Fibroblast of peridontal ligament (primary cell): ENCODE measurements around the gene SGCA.

ENCODE experiments used
- DNase-seq: peaks from one replicate; pipeline ENCODE4 v3.0.0-alpha.2; 2010; ENCODE audit errors: extremely low read depth

The SGCA gene

DNA sequence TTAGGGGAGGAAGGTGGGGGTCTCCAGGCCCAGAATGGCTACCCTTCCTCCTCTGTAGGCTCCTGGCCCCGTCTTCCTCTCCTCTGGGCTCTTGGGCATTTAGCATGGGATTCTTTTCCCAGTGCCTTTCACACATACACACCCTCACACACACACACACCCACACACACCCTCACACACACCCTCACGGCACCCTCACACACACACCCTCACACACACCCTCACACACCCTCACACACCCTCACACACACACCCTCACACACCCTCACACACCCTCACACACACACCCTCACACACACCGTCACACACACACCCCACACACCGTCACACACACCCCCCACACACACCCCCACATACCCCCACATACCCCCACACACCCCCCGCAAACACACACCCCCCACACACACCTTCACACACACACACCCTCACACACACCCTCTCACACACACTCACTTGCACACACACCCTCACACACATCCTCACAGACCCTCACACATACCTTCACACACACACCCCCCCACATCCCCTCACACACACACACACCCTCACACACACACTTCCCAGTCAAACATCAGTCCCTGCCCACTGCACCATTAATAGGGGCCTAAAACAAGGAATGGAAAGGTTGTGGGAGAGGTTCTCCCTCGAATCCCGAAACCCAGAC, 845 bp downstream of the SGCA start:
- DNase-seq: no peak

DNA sequence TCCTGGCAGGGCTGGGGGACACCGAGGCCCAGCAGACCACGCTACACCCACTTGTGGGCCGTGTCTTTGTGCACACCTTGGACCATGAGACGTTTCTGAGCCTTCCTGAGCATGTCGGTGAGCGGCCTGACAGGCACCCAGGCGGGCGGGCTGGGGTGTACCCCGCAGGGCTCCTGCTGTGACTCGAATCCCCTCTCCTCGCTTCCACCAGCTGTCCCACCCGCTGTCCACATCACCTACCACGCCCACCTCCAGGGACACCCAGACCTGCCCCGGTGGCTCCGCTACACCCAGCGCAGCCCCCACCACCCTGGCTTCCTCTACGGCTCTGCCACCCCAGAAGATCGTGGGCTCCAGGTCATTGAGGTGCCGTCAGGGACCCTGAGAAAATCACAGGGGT, 1.6 kb downstream of the SGCA start:
- no peak for DNase-seq

DNA sequence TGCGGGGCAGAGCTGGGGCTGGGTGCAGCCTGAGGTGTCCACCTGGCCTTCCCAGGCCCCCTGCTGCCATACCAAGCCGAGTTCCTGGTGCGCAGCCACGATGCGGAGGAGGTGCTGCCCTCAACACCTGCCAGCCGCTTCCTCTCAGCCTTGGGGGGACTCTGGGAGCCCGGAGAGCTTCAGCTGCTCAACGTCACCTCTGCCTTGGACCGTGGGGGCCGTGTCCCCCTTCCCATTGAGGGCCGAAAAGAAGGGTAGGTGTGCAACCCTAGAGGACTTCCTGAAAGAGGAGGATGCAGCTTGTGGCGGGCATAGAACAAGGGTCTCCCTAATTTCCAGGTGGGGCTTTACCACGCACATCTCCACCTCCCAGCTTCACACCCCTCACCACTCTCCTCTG, 2.5 kb downstream of the SGCA start:
- no peak for DNase-seq

DNA sequence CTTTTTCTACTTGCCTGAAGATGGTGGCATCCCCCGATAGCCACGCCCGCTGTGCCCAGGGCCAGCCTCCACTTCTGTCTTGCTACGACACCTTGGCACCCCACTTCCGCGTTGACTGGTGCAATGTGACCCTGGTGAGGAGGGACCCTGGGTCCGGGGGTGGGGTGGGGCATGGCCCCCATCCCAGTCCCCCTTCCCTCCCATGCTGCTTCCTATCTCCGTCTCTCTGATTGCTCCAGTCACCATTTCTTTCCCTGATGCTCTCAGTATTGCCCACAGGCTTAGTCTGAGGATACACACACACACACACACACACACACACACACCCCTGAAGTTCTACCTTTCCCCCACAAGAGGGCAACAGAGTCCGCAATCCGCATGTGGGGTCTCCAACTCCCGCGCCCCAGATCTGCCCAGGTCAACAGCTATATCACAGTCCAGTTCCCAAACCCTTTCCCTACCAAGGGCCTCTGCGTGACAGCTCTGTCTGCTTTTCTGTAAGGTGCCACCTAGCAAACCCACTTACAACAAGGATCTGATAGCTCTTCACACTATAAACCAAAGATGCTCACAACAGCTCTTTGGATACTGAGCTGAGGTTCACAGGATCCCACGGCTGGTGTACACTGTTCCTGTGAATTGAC, 3.4 kb downstream of the SGCA start:
- peak; percentile 81 for DNase-seq

DNA sequence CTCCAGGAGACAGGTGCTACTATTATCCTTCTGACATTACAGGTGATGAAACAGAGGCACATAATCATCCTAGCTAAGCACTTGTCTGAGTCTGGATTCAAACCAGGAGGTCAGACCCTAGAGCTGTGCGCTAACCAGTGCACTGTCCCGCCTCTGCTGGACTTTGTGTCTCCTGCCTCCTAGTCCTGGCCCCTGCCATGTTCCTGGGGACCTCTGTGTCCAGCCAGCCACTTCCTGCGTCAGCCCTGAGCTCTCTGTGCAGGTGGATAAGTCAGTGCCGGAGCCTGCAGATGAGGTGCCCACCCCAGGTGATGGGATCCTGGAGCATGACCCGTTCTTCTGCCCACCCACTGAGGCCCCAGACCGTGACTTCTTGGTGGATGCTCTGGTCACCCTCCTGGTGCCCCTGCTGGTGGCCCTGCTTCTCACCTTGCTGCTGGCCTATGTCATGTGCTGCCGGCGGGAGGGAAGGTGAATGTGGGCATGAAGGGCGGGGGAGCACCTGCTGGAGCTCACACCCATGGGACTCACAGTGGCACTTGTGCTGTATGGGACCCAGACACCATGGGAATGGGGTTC, 4.2 kb downstream of the SGCA start:
- DNase-seq: no peak

DNA sequence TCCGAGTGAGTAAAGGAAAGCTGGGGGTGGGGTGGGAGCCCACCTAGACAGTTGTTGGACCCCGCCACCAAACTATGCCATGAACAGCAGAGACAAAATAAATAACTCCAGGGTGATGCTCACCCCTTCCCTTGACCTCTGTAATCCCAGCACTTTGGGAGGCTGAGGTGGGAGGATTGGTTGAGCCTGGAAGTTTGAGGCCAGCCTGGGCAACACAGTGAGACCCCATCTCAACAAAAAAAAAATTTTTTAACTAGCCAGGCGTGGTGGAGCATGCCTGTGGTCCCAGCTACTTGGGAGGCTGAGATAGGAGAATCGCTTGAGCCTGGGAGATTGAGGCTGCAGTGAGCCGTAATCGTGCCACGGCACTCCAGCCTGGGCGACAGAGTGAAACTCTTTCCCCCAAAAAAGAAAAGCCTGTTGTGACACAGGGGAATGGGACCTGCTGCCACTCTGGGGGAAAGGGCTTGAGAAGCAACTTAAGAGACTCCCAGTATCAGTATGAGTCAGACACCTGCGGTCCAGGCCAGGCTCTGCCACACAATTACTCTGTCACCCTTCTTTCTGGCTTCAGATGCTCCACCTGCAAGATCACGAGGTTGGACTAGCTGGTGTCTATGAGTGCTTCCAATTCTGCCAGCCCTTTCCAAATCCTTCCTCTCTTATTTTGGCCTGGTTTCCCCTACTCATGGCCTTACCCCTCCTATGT, 5.0 kb downstream of the SGCA start:
- DNase-seq: no peak

DNA sequence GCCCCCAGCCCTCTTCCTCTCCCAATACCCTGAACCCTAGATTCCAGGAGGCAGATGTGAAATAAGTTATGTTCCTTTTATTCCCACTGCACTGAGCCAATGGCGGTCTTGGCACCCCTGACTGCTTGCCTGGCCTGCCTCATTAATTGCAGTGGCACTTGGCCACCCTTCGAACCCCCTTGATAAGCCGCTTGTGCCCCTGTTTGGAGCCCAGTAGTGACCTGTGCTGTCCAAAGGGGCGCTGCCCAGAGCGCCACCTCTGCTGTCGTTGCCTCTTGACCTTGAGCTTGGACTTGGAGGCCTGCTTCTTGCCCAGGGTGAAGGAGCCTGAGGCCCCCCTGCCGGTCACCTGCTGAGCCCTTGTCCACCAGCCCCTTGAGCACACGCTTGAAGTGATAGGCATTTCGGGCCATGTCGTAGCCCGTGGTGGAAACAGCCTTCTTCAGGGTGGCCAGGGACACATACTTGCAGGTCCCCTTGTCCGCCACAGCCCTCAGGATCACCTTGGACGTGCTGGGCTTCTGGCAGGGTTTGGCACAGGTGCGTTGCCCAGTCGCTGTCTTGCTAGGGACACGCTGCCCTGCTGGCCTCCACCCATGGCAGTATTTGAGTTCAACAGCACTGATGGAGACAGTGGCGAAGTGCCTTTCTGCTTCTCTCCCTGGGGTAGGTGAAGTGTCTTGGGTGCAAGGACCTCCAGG, 5.7 kb downstream of the SGCA start:
- DNase-seq: no peak

DNA sequence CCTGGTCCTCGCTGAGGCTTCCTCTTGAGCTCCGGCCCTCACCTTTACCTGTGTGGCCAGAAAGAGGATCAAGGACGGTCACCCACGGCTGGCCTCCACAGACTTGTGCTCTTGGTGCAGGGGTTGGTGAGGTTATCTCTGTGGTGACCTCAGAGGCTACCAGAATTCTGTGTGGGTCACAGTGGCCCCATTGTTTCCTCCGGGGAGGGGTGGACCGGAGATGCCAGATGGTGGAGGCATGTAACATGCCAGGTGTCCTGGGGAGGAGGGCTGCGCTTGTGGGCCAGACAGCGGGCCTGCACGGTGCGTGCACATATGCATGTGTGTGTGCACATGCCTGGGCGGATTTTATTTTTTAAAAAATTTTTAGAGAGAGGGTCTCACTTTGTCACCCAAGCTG, 6.3 kb downstream of the SGCA start:
- DNase-seq: no peak

DNA sequence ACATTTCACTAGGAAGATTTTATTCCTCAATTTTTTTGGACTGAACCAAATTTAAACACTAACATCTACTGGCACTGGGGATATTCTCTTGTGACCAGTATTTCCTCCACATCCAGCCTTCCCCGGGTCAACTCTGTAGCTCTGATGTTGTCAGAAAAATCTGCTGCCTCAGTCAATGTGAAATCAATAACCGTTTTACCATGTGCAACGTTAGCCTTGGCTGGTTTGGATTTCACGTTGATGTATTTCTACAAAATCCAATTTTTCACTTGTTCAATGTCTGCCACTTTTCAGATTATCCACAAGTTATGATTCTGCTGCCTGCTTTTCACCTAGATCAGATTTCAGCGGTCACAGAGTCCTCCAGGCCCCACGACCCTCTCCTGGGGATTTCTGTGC, 7.1 kb downstream of the SGCA start:
- DNase-seq: peak; percentile 30

DNA sequence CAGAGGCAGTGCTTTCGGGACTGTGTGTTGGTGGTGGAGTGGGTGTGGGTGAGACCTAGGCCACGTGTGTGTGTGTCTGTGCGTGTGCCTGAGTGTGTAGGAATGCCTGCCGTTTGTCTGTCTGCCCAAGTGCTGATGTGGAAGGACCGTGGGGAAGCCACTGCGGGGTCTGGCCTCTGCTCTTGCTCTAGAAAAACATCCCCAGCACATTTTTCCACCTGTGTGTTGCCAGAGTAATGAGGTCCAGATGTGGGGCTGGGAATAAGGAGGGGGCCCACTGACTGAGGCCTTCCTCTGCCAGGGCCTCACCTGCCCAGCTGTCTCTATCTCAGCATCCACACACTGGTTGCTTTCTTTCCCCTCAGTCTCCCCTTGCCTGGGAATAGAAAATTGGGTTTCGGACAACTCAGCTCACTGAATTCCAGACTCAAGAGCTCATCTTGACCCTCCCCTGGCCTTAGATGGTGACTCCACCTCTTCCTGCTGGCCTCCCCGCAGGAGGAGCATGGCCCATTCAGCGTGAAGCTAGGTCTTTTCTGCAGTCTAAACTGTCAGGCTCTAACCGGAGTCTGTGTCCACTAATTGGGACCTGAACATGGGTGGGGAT, 7.6 kb downstream of the SGCA start:
- DNase-seq: peak; percentile 89

DNA sequence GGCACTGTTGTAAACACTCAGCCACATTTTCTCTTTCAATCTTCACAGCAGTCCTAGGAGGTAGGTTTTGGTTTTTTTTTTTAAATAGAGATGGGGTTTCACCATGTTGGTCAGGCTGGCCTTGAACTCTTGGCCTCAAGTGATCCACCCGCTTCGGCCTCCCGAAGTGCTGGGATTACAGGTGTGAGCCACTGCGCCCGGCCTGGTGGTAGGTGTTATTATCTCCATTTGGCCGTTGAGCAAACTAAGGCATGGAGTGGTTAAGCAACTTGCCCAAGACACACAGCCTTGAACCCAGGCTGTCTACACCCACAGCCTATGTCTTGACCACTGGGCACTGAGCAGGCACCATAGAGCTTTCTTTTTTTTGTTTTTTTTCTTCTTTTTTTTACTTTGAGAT, 8.6 kb downstream of the SGCA start:
- no peak for DNase-seq

DNA sequence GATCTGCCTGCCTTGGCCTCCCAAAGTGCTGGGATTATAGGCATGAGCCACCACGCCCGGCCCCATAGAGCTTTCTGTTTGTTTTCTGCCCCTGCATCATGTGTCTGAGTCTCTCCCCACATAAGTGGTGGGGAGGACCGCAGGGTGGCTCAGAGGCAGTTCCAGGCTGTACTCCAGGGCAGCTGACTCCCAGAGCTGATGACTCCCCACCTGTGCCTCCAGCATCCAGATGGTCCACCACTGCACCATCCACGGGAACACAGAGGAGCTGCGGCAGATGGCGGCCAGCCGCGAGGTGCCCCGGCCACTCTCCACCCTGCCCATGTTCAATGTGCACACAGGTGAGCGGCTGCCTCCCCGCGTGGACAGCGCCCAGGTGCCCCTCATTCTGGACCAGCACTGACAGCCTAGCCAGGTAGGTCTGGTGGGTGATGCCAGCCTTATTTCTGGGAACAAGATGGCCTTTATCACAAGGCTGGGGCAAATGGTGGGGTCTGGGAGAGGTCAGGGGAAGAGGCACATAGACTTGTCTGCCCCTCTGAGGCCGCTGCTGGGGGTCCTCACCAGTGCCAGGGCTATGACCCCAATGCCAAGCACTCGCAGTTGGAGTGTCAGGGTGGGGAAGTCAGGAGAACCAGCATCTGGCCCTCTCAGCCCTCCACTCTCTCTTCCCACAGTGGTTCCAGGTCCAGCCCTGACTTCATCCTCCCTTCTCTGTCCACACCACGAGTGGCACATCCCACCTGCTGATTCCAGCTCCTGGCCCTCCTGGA, 9.4 kb downstream of the SGCA start:
- DNase-seq: no peak

DNA sequence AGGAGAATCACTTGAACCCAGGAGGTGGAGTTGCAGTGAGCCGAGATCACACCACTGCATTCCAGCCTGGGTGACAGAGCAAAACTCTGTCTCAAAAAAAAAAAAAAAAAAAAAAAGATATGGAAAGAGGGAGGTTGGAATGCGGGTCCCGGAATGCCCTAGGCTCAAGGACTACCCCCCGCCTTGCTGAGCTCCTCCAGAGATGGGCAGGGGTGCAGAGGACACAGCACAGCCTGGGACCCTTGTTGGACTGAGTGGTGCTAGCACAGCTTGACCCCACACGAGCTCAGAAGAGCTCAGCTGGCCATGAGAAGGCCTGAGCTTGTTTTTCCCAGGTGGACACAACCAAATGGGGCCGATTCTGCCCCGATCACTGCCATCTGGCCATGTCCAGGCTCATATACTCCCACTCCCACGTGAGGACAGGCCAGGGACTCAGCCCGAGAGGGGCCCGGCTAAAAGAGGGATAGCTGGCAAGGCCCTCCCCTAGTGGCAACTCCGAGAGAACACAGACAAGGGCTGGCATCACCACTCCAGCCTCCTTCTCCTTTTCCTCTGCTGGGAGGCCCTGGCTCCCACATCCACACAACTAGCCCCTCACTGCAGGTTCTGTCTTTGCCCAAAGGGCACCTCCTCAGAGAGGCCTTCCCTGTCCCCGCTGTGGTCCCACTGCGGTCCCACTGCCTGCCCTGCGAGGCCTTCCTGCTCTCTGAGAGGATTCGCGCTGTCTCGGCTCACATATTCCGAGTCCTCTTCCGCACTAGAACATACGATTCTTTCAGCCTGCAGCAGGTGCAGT, 11.0 kb downstream of the SGCA start:
- DNase-seq: no peak

DNA sequence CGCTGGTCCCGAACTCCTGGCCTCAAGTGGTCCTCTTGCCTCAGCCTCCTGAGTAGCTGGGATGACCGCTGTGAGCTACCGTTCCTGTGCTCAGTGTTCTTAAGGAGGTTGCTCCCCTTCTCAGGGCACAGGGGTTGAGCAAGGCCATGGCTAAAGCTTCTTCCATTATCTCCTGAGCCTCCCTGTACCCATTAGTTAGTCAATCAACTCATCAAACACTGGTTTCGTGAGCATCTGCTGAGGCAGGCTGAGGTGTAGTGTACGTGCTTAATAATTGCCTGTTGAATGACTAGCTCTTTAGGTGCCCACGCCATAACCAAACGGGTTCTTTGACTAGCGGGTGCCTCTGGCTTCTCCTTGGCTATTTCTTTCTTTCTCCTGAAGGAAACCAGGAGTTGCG, 11.7 kb downstream of the SGCA start:
- DNase-seq: no peak

DNA sequence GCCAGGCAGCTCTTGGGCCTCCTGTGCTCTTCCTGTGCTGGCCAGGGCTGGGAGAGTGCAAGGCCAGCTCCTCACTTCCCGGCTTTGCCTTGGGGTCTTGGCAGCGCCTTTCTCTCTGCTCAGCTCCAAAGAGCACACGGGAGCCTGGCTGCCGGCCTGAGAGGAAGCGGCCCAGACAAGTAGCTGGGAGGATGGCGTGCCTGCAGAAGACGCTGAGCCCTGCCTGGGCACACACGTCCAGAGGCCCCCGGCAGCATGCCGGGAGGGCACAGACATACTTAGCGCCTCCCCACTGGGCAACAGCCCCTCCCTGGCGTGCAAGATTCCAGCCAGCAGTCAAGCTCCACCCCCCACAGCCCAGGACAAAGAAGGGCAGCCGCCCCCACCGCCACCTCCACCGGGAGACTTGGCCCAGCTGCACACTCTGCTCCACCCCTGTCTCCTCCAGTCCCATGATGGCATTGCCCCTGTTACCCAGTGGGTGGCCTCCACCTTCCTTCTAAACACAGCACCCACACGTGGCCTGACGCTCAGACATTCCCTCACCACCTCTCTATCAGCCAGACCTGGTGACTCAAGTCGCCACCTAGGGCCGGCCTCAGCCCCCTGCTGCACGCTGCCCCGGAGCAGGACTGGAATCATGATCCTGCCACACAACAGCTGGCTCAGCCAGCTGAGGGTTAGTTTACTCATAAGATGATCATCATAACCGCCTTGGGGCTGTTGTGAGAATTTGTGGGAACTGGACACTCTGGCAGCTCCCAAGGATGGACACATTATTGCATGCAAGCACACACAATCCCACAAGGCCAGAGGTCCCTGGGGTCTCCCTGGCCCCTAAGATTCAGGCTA, 12.4 kb downstream of the SGCA start:
- DNase-seq: peak; percentile 91

DNA sequence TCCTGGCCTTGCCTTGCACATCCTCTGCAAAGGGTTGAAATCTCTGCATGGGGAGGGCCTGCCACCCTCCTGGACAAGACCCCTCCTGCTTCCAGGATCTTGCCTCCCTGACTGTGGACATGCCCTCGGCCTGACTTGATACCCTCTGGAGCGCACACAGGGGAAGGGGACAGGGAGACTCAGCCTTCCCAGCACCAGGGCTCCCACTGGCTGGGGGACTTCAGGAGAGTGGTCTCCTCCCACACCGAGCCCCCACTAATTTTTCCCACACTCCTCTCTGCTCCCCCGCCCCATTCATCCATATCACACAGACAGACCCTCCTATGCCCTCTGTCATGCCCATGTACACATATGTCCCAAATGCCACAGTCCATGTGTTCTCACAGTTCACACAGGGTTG, 14.3 kb downstream of the SGCA start:
- no peak for DNase-seq

DNA sequence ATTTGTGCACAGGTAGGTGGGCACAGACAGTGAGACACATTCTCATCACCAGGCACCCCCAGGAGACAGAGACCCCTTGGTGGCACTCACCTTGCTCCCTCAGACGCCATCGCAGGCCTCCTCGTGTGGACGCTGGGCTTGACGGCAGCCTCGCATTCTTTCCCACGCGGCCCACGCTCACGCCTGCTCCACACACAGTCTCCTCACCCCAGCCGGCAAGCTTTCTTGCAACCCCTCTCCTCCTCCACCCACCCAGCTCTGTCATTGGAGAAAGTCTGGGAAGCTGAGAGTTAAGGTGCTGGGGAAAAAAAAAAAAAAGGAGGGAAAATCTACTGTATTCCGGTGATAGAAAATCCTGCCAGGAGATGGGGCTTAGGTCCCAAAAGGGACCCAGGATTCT, 14.8 kb downstream of the SGCA start:
- DNase-seq: peak; percentile 23

DNA sequence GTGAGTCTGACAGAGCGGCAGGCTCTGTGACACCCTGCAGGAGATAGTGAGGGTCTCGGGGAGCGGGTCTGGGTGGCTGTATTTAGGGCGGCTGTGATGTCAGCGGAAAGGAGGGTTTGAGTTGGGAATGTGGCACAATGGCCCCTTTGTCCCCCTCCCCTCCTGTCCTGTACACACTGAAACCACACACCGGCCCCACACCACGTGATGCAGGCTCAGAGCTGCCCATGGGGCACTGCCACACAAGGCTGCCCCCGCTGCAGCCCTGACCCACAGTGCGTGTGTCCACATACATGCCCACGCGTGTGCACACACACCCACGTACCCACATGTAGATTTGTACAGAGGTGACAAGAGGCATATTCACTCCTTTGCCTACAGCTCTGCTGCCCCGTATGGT, 15.3 kb downstream of the SGCA start:
- no peak for DNase-seq
